IMR-90 (cell line): ENCODE results near the gene SLC4A1. TPM values are rescaled to one million over a fixed set of nuclear protein-coding genes. Genes with fewer than 3 reads are reported as not detected.

Experiments used
- ATAC-seq: fragments of 200-7000 bp; cut with Tn5 transposase; 2 replicates; pipeline ENCODE4 v1.9.1; 2020; ENCODE audit warnings: low read depth, mild to moderate bottlenecking, moderate library complexity
- BruUV-seq: library from RNA; stranded (reverse); fragments of 400-500 nt; replicated peaks from 2 replicates; lab custom pipeline; 2021; lab: Mats Ljungman, UMichigan
- CTCF ChIA-PET: fragments of 300-600 bp; formaldehyde crosslinking; extraction: SDS; loops from one replicate; lab custom pipeline; 2021; ENCODE audit warnings: antibody characterized with exemption; lab: Yijun Ruan, JAX
- POLR2A ChIA-PET: fragments of 300-600 bp; sonication (Branson Sonifier 250); formaldehyde crosslinking; loops from one replicate; lab custom pipeline; 2022; ENCODE audit warnings: antibody characterized with exemption; ENCODE audit not compliant: unreplicated experiment; lab: Charles Lee
- DNase-seq: peaks from one replicate; pipeline ENCODE4 v3.0.0; 2013
- H2AFZ ChIP-seq: replicated peaks from 2 replicates; pipeline ENCODE3; 2013; ENCODE audit warnings: low read length, mild to moderate bottlenecking; ENCODE audit not compliant: poor library complexity
- H2AK5ac ChIP-seq: 2 replicates; pipeline ENCODE4 v1.6.1; 2013; ENCODE audit warnings: low read depth, low read length, inconsistent platforms
- H2AK9ac ChIP-seq: replicated peaks from 2 replicates; pipeline ENCODE3; 2013; ENCODE audit warnings: mild to moderate bottlenecking, low read depth, low read length, moderate library complexity; ENCODE audit not compliant: poor library complexity
- H2BK120ac ChIP-seq: 2 replicates; pipeline ENCODE4 v1.6.1; 2013; ENCODE audit warnings: low read depth, low read length, inconsistent platforms
- H2BK15ac ChIP-seq: 3 replicates; pipeline ENCODE4 v1.6.1; 2013; ENCODE audit warnings: low read depth, low read length, inconsistent platforms
- H2BK20ac ChIP-seq: 2 replicates; pipeline ENCODE4 v1.6.1; 2013; ENCODE audit warnings: low read depth, mild to moderate bottlenecking, inconsistent platforms, low read length, moderate library complexity
- H2BK5ac ChIP-seq: 2 replicates; pipeline ENCODE4 v1.6.1; 2013; ENCODE audit warnings: mild to moderate bottlenecking, low read depth, low read length, inconsistent platforms; ENCODE audit not compliant: poor library complexity, severe bottlenecking
- H3K14ac ChIP-seq: replicated peaks from 2 replicates; pipeline ENCODE4 v1.6.1; 2013; ENCODE audit warnings: low read depth, low read length, inconsistent platforms
- H3K18ac ChIP-seq: 2 replicates; pipeline ENCODE4 v1.6.1; 2013; ENCODE audit warnings: low read depth, low read length, control low read depth
- H3K23ac ChIP-seq: 2 replicates; pipeline ENCODE4 v1.6.1; 2013; ENCODE audit warnings: low read depth, low read length, inconsistent platforms
- H3K27ac ChIP-seq: 2 replicates; pipeline ENCODE4 v1.5.1; 2013; ENCODE audit warnings: mild to moderate bottlenecking, control low read depth, low read length; ENCODE audit not compliant: insufficient read depth
- H3K27me3 ChIP-seq: 2 replicates; pipeline ENCODE4 v1.6.1; 2013; ENCODE audit warnings: low read length; ENCODE audit not compliant: control insufficient read depth, insufficient read depth
- H3K36me3 ChIP-seq: 2 replicates; pipeline ENCODE4 v1.6.1; 2013; ENCODE audit warnings: low read length, mixed read lengths; ENCODE audit not compliant: control insufficient read depth, insufficient read depth
- H3K4ac ChIP-seq: 2 replicates; pipeline ENCODE4 v1.6.1; 2013; ENCODE audit warnings: low read depth, low read length, inconsistent platforms
- H3K4me1 ChIP-seq: 2 replicates; pipeline ENCODE4 v1.6.1; 2013; ENCODE audit warnings: low read length, mixed read lengths; ENCODE audit not compliant: control insufficient read depth, insufficient read depth
- H3K4me2 ChIP-seq: 2 replicates; pipeline ENCODE4 v1.6.1; 2013; ENCODE audit warnings: low read depth, mild to moderate bottlenecking, control low read depth, low read length, moderate library complexity
- H3K4me3 ChIP-seq: 2 replicates; pipeline ENCODE4 v1.5.1; 2013; ENCODE audit warnings: low read depth, mild to moderate bottlenecking, control low read depth, low read length, moderate library complexity; ENCODE audit not compliant: insufficient read depth
- H3K56ac ChIP-seq: 2 replicates; pipeline ENCODE4 v1.6.1; 2013; ENCODE audit warnings: low read length, inconsistent platforms; ENCODE audit not compliant: insufficient read depth; ENCODE audit errors: extremely low read depth
- H3K79me1 ChIP-seq, 2 experiments: 2 replicates each; pipeline ENCODE4 v1.6.1; 2013; ENCODE audit warnings: low read length in 2 of 2, inconsistent platforms in 1 of 2, low read depth in 1 of 2
- H3K9ac ChIP-seq: 2 replicates; pipeline ENCODE4 v1.6.1; 2013; ENCODE audit warnings: low read depth, low read length, control low read depth
- H3K9me1 ChIP-seq: 2 replicates; pipeline ENCODE4 v1.6.1; 2013; ENCODE audit warnings: low read length, inconsistent platforms; ENCODE audit not compliant: insufficient read depth
- H3K9me3 ChIP-seq: 2 replicates; pipeline ENCODE4 v1.6.1; 2013; ENCODE audit warnings: low read length; ENCODE audit not compliant: control insufficient read depth, insufficient read depth
- H4K20me1 ChIP-seq: 2 replicates; pipeline ENCODE4 v1.6.1; 2013; ENCODE audit warnings: low read length, inconsistent platforms; ENCODE audit not compliant: insufficient read depth
- H4K5ac ChIP-seq: 2 replicates; pipeline ENCODE4 v1.6.1; 2013; ENCODE audit warnings: mild to moderate bottlenecking, low read depth, low read length, control low read depth
- H4K8ac ChIP-seq, 2 experiments: 2 replicates each; pipeline ENCODE4 v1.6.1; 2013; ENCODE audit warnings: low read depth in 2 of 2, low read length in 2 of 2, control low read depth in 1 of 2, inconsistent platforms in 1 of 2
- H4K91ac ChIP-seq: 2 replicates; pipeline ENCODE4 v1.6.1; 2013; ENCODE audit warnings: low read depth, low read length, inconsistent platforms; ENCODE audit not compliant: insufficient read depth
- RAD21 ChIP-seq: IDR thresholded peaks from 2 replicates; pipeline ENCODE4 v1.6.1; 2012; ENCODE audit warnings: low read length, improper control_type of control experiment
- WGBS, 2 experiments: methylation state at CpG; one replicate each; pipeline versions ENCODE4 v1.1.5 to v1.1.7; 2013; ENCODE audit warnings: missing lambda C conversion rate in 2 of 2; ENCODE audit not compliant: insufficient read length in 1 of 2; ENCODE audit errors: extremely low coverage in 2 of 2; 5-methylcytosine and 5-hydroxymethylcytosine counted together
- dilution Hi-C: fragments of 300-500 bp; cut with HindIII; formaldehyde crosslinking; loops from one replicate; pipeline ENCODE4 v1.14.3; 2018; ENCODE audit warnings: low sequenced_read_pairs; ENCODE audit not compliant: unreplicated experiment
- in situ Hi-C: fragments of 300-500 bp; cut with MboI; formaldehyde crosslinking; loops from 3 replicates; pipeline ENCODE4 v1.14.3; 2019; ENCODE audit warnings: low sequenced_read_pairs, inconsistent platforms, mixed read lengths
- intact Hi-C: fragments of 100-400 bp; cut with micrococcal nuclease; formaldehyde crosslinking; loops from 2 replicates; pipeline ENCODE4 v1.10.0; 2022
- polyA plus RNA-seq, 3 experiments: library from polyadenylated mRNA; depleted of rRNA; stranded (reverse); fragments of >200 nt; gene quantifications; 2 replicates each; pipeline ENCODE4 v1.2.3, GENCODE V29; 2012; ENCODE audit warnings: low replicate concordance in 1 of 3
- total RNA-seq: library from RNA; depleted of rRNA; stranded (reverse); fragments of >200 nt; gene quantifications from 2 replicates; pipeline ENCODE4 v1.2.3, GENCODE V29; 2012
- TF ChIP-seq, protein P1 (sequence below): fragments of 150-350 bp; IDR thresholded peaks from 2 replicates; pipeline ENCODE4 v1.6.1; 2017; ENCODE audit warnings: mild to moderate bottlenecking, antibody characterized with exemption, low read length, low read depth

The SLC4A1 gene
- total and polyA plus RNA-seq, 2 of the 4 experiments (the other 2 are of a cell fraction) = not detected

DNA sequence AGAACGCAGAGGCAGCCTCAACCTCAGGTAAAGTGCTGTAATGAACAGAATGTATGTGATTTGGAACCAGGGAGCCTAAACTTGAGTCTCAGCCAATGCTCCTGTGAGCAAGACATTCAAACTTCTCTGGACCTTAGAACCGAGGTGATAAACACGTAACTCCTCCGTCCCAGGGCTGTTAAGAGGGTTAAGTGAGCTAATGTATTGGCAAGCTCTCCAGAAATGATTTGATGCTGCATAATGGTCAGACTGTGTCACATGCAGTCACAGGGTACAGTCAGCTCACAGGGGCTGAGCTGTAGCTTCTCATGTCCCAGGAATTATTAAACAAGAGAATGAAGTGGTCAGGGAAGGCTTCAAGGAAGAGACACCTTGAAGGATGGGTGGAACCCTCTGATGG is 10.0 kb upstream of the SLC4A1 start:
- Histone ChIP-seq H4K20me1 (no peaks in the 10 kb centered on the region), H3K4me3 (no peak overlapping the region), H3K36me3 (no peaks in the 10 kb centered on the region), H2BK20ac (no peak overlapping the region), H3K56ac (no peak overlapping the region), H3K4me2 (no peak overlapping the region), H2AK5ac (no peak overlapping the region), H4K91ac (no peak overlapping the region), H3K9me1 (peaks cover 14% of the 10 kb centered on the region), H2AFZ (no peak overlapping the region), H3K14ac (no peak overlapping the region), H3K18ac (no peak overlapping the region), H3K4ac (no peak overlapping the region), H3K4me1 (peaks cover 6% of the 10 kb centered on the region), H3K9ac (no peak overlapping the region), H2BK120ac (no peak overlapping the region), H3K9me3 (no peaks in the 10 kb centered on the region), H2BK5ac (no peak overlapping the region), H2AK9ac (no peak overlapping the region), H3K79me1 (peaks cover 0 to 5% of the 10 kb centered on the region in 2 experiments; a peak in 1 of 4 replicates), H3K27me3 (peaks cover 9% of the 10 kb centered on the region), H2BK15ac (no peak overlapping the region), H3K23ac (no peak overlapping the region), H4K5ac (no peak overlapping the region), H3K27ac (no peak overlapping the region), H4K8ac (no peak overlapping the region)
- ChIA-PET POLR2A (no interaction called here), CTCF (no interaction called here)
- intact Hi-C loops = no loop called here
- DNase-seq (peak; percentile 68), ATAC-seq (no peak)
- in situ Hi-C loops = no loop called here
- TF ChIP-seq, protein P1, sequence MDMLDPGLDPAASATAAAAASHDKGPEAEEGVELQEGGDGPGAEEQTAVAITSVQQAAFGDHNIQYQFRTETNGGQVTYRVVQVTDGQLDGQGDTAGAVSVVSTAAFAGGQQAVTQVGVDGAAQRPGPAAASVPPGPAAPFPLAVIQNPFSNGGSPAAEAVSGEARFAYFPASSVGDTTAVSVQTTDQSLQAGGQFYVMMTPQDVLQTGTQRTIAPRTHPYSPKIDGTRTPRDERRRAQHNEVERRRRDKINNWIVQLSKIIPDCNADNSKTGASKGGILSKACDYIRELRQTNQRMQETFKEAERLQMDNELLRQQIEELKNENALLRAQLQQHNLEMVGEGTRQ = peak; percentile 43; the same call in 1 of the 2 replicates
- TF ChIP-seq RAD21 = no peak
- 59% methylated on average over 4 of the region's 4 CpGs; no CpG with 5 or more reads in 1 of the 2 experiments for WGBS, 2 experiments
- dilution Hi-C loops = no loop called here
- BruUV-seq = no TSS peak
